Measurements from ENCODE around the gene FZD10. TPM values are rescaled to one million over a fixed set of nuclear protein-coding genes. Genes with fewer than 3 reads are reported as not detected.
A peak's percentile ranks its signal among the peaks of the same experiment; 100 is the strongest.

FZD10 gene
- total RNA-seq, 1 donor: not detected

- no peak overlapping the region for H3K27ac ChIP-seq (ENCODE audit: low read depth, low read length)
- no peak overlapping the region for H3K4me3 ChIP-seq (ENCODE audit: insufficient read depth, low read length)
- no peaks in the 10 kb centered on the region for H4K20me1 ChIP-seq (ENCODE audit: insufficient read depth, low read length)
- no peaks in the 10 kb centered on the region for H3K4me1 ChIP-seq (ENCODE audit: insufficient read depth, low read length)
- no peaks in the 10 kb centered on the region for H3K9me3 ChIP-seq (ENCODE audit: low read depth, low read length)
- no peaks in the 10 kb centered on the region for H3K36me3 ChIP-seq (ENCODE audit: insufficient read depth, low read length)
- peak; percentile 76 for DNase-seq (ENCODE audit: insufficient read length, low spot score, missing footprints)
- no peak overlapping the region for H2AFZ ChIP-seq (ENCODE audit: low read length)
- H3K4me2 ChIP-seq (ENCODE audit: insufficient read depth, low read length): no peak overlapping the region
- no peaks in the 10 kb centered on the region for H3K79me2 ChIP-seq (ENCODE audit: insufficient read depth, low read length)
- TF ChIP-seq CTCF (IDR thresholded peaks at IDR 0.05; ENCODE audit: extremely low read depth, low read depth, low read length): no peak
- no peaks in the 10 kb centered on the region for H3K27me3 ChIP-seq (ENCODE audit: insufficient read depth, low read length)
Measured at GRCh38 chr12:130124605-130125244, 37.5 kb upstream of the FZD10 start.

- Histone ChIP-seq H3K27me3 (ENCODE audit: insufficient read depth, low read length) (no peaks in the 10 kb centered on the region), H3K9me3 (ENCODE audit: low read depth, low read length) (no peaks in the 10 kb centered on the region), H3K36me3 (ENCODE audit: insufficient read depth, low read length) (no peaks in the 10 kb centered on the region), H3K27ac (ENCODE audit: low read depth, low read length) (no peak overlapping the region), H3K79me2 (ENCODE audit: insufficient read depth, low read length) (no peaks in the 10 kb centered on the region), H3K4me3 (ENCODE audit: insufficient read depth, low read length) (no peak overlapping the region), H3K4me1 (ENCODE audit: insufficient read depth, low read length) (no peaks in the 10 kb centered on the region), H2AFZ (ENCODE audit: low read length) (no peak overlapping the region), H4K20me1 (ENCODE audit: insufficient read depth, low read length) (no peaks in the 10 kb centered on the region), H3K4me2 (ENCODE audit: insufficient read depth, low read length) (no peak overlapping the region)
- peak; percentile 58 for DNase-seq (ENCODE audit: insufficient read length, low spot score, missing footprints)
- TF ChIP-seq CTCF (IDR thresholded peaks at IDR 0.05; ENCODE audit: extremely low read depth, low read depth, low read length): no peak
Measured at GRCh38 chr12:130126023-130126432, 36.2 kb upstream of the FZD10 start.

- no peak for DNase-seq (ENCODE audit: insufficient read length, low spot score, missing footprints)
- no peak overlapping the region for H3K27ac ChIP-seq (ENCODE audit: low read depth, low read length)
- no peaks in the 10 kb centered on the region for H3K79me2 ChIP-seq (ENCODE audit: insufficient read depth, low read length)
- no peak for TF ChIP-seq CTCF (IDR thresholded peaks at IDR 0.05; ENCODE audit: extremely low read depth, low read depth, low read length)
- H4K20me1 ChIP-seq (ENCODE audit: insufficient read depth, low read length): no peaks in the 10 kb centered on the region
- no peak overlapping the region for H3K4me2 ChIP-seq (ENCODE audit: insufficient read depth, low read length)
- no peaks in the 10 kb centered on the region for H3K4me1 ChIP-seq (ENCODE audit: insufficient read depth, low read length)
- H3K27me3 ChIP-seq (ENCODE audit: insufficient read depth, low read length): no peaks in the 10 kb centered on the region
- no peak overlapping the region for H2AFZ ChIP-seq (ENCODE audit: low read length)
- H3K36me3 ChIP-seq (ENCODE audit: insufficient read depth, low read length): no peaks in the 10 kb centered on the region
- no peak overlapping the region for H3K4me3 ChIP-seq (ENCODE audit: insufficient read depth, low read length)
- H3K9me3 ChIP-seq (ENCODE audit: low read depth, low read length): no peaks in the 10 kb centered on the region
Measured at GRCh38 chr12:130127532-130127911, 34.7 kb upstream of the FZD10 start.

GRCh38 chr12:130127912-130128789 lies 34.1 kb upstream of the FZD10 start:
- no peak overlapping the region for H3K27ac ChIP-seq (ENCODE audit: low read depth, low read length)
- H2AFZ ChIP-seq (ENCODE audit: low read length): no peak overlapping the region

More at GRCh38 chr12:130127912-130128789, 34.1 kb upstream of the FZD10 start:
- Histone ChIP-seq H3K4me3 (ENCODE audit: insufficient read depth, low read length) (no peak overlapping the region), H3K9me3 (ENCODE audit: low read depth, low read length) (no peaks in the 10 kb centered on the region), H3K4me2 (ENCODE audit: insufficient read depth, low read length) (no peak overlapping the region), H4K20me1 (ENCODE audit: insufficient read depth, low read length) (no peaks in the 10 kb centered on the region), H3K36me3 (ENCODE audit: insufficient read depth, low read length) (no peaks in the 10 kb centered on the region), H3K79me2 (ENCODE audit: insufficient read depth, low read length) (no peaks in the 10 kb centered on the region), H3K27me3 (ENCODE audit: insufficient read depth, low read length) (no peaks in the 10 kb centered on the region), H3K4me1 (ENCODE audit: insufficient read depth, low read length) (no peaks in the 10 kb centered on the region)
- TF ChIP-seq CTCF (IDR thresholded peaks at IDR 0.05; ENCODE audit: extremely low read depth, low read depth, low read length): no peak
- no peak for DNase-seq (ENCODE audit: insufficient read length, low spot score, missing footprints)

All from osteoblast (primary cell).